Spleen (tissue), 11 donors: Measurements from ENCODE around the gene ERCC1. TPM values are rescaled to one million over a fixed set of nuclear protein-coding genes. Genes with fewer than 3 reads are reported as not detected.

Experiments
- DNase-seq: peaks from one replicate; pipeline ENCODE4 v3.0.0-alpha.2; 2020
- H3K27ac ChIP-seq, 8 donors: fragments of 200-600 bp; sonication (generic) in 7 of 8; 1 replicate in 4 of 8; 2 replicates in 4 of 8; pipeline versions ENCODE4 v1.5.0 to v1.8.0; 2016 to 2021; ENCODE audit warnings: inconsistent platforms in 4 of 8, mild to moderate bottlenecking in 4 of 8, moderate library complexity in 1 of 8
- H3K27me3 ChIP-seq, 7 donors: fragments of 200-600 bp; sonication (generic) in 6 of 7; replicated peaks in 1 of 7; 1 replicate in 4 of 7; 2 replicates in 3 of 7; pipeline versions ENCODE4 v1.5.0 to v1.8.0; 2016 to 2021; ENCODE audit warnings: inconsistent platforms in 3 of 7, mild to moderate bottlenecking in 1 of 7
- H3K36me3 ChIP-seq, 6 donors: fragments of 200-600 bp; sonication (generic) in 5 of 6; 1 replicate in 4 of 6; 2 replicates in 2 of 6; pipeline versions ENCODE4 v1.5.0 to v1.8.0; 2016 to 2021; ENCODE audit warnings: inconsistent platforms in 2 of 6
- H3K4me1 ChIP-seq, 6 donors: fragments of 200-600 bp; sonication (generic) in 5 of 6; 1 replicate in 3 of 6; 2 replicates in 3 of 6; pipeline versions ENCODE4 v1.5.0 to v1.8.0; 2016 to 2021; ENCODE audit warnings: inconsistent platforms in 3 of 6
- H3K4me3 ChIP-seq, 8 donors: fragments of 200-600 bp; sonication (generic) in 7 of 8; 1 replicate in 4 of 8; 2 replicates in 4 of 8; pipeline versions ENCODE4 v1.5.0 to v1.8.0; 2016 to 2021; ENCODE audit warnings: inconsistent platforms in 4 of 8, mild to moderate bottlenecking in 4 of 8, moderate library complexity in 2 of 8
- H3K9me3 ChIP-seq, 8 donors: fragments of 200-600 bp; sonication (generic) in 7 of 8; 1 replicate in 4 of 8; 2 replicates in 4 of 8; pipeline versions ENCODE4 v1.5.0 to v1.8.0; 2016 to 2021; ENCODE audit warnings: inconsistent platforms in 4 of 8
- POLR2A ChIP-seq, 3 donors: fragments of 450-650 bp; IDR thresholded peaks; one replicate each; pipeline ENCODE4 v1.5.1; 2017; ENCODE audit warnings: antibody characterized with exemption in 3 of 3, mild to moderate bottlenecking in 1 of 3
- POLR2AphosphoS5 ChIP-seq, 3 donors: sonication (generic); formaldehyde crosslinking; IDR thresholded peaks; one replicate each; pipeline ENCODE4 v1.5.1; 2017; ENCODE audit warnings: antibody characterized with exemption in 3 of 3
- WGBS, 5 donors: extraction: QIAGEN DNeasy Blood & Tissue Kit in 3 of 5; methylation state at CpG; one replicate each; pipeline versions ENCODE4 v1.1.5 to v1.1.7; 2013 to 2018; 5-methylcytosine and 5-hydroxymethylcytosine counted together
- intact Hi-C: fragments of 100-400 bp; cut with DNase I; formaldehyde crosslinking; loops from one replicate; pipeline ENCODE4 v1.15.0; 2023; ENCODE audit warnings: low total_unique reads
- polyA plus RNA-seq, 3 donors: library from polyadenylated mRNA; stranded (reverse); fragments of 200-250 nt; gene quantifications; one replicate each; pipeline ENCODE4 v1.2.1, GENCODE V29; 2013
- total RNA-seq, 7 donors: library from RNA; depleted of rRNA in 3 of 7; stranded (reverse); fragments of >200 nt in 3 of 7; fragmentation: NEBNext Ultra II Directional in 4 of 7; extraction: Animal tissue kit (Norgen Biotek cat#: 25700) in 4 of 7; gene quantifications; one replicate each; pipeline versions ENCODE4 v1.1.0 to v1.2.1, GENCODE V29; 2016 to 2021
- TF ChIP-seq, protein P1 (sequence below), 11 experiments: fragments of 200-600 bp in 7 of 11; fragments of 450-650 bp in 4 of 11; sonication (generic) in 4 of 11; IDR thresholded peaks in 8 of 11; conservative IDR thresholded peaks in 3 of 11; 1 replicate in 7 of 11; 2 replicates in 4 of 11; pipeline versions ENCODE4 v1.4.0 to v1.8.0; 2016 to 2021; ENCODE audit warnings: antibody characterized with exemption in 11 of 11, inconsistent platforms in 4 of 11, mild to moderate bottlenecking in 1 of 11
- donor health status: healthy with polysubstance abuse.
- donor health status: DM: no; HTN: no; CAD: no; lungs with moderate emphysema.
- donor health status: DM: no; HTN: no; CAD: no.
- donor health status: Bipolar disorder and iron deficiency.
- donor health status: healthy.
- donor health status: DM: no; HTN: no; CAD: no.
- donor health status: DM: yes; HTN: yes; CAD: no.

ERCC1 gene
- total and polyA plus RNA-seq, 10 donors, result 45.3 to 69.4 (median 54.1) TPM

GRCh38 chr19:45471931-45472562 lies 48.3 kb upstream of the ERCC1 start:
- WGBS, 5 donors, result 50 to 55% (median 53%) methylated on average over 7 of the region's 7 CpGs
- H3K4me3 ChIP-seq, result peak overlapping the region in 2 of 8 donors; percentile 21 to 34
- intact Hi-C loops, result no loop called here
- no peak for DNase-seq
- no peaks in the 10 kb centered on the region for H3K9me3 ChIP-seq
- no peaks in the 10 kb centered on the region for H3K36me3 ChIP-seq
- TF ChIP-seq POLR2AphosphoS5 (IDR thresholded peaks at IDR 0.05) (no peak), POLR2A (IDR thresholded peaks at IDR 0.05) (no peak)
- TF ChIP-seq, protein P1, sequence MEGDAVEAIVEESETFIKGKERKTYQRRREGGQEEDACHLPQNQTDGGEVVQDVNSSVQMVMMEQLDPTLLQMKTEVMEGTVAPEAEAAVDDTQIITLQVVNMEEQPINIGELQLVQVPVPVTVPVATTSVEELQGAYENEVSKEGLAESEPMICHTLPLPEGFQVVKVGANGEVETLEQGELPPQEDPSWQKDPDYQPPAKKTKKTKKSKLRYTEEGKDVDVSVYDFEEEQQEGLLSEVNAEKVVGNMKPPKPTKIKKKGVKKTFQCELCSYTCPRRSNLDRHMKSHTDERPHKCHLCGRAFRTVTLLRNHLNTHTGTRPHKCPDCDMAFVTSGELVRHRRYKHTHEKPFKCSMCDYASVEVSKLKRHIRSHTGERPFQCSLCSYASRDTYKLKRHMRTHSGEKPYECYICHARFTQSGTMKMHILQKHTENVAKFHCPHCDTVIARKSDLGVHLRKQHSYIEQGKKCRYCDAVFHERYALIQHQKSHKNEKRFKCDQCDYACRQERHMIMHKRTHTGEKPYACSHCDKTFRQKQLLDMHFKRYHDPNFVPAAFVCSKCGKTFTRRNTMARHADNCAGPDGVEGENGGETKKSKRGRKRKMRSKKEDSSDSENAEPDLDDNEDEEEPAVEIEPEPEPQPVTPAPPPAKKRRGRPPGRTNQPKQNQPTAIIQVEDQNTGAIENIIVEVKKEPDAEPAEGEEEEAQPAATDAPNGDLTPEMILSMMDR (IDR thresholded peaks at IDR 0.05 in 8 of 11, conservative IDR thresholded peaks at IDR 0.05 in 3 of 11), result no peak
- no peak overlapping the region for H3K27ac ChIP-seq
- peaks cover 24 to 81% (median 45%) of the 10 kb centered on the region in 6 donors for H3K4me1 ChIP-seq
- H3K27me3 ChIP-seq, result peaks cover 0 to 48% (median 16%) of the 10 kb centered on the region in 7 donors

- WGBS, 5 donors, result 82 to 90% (median 86%) methylated on average over 16 of the region's 16 CpGs
- Histone ChIP-seq H3K4me1 (peaks cover 24 to 80% (median 47%) of the 10 kb centered on the region in 6 donors), H3K36me3 (no peaks in the 10 kb centered on the region), H3K27me3 (peaks cover 0 to 56% (median 16%) of the 10 kb centered on the region in 7 donors), H3K9me3 (no peaks in the 10 kb centered on the region), H3K4me3 (no peak overlapping the region), H3K27ac (no peak overlapping the region)
- peak; percentile 77 for DNase-seq
- TF ChIP-seq, protein P1 (IDR thresholded peaks at IDR 0.05 in 8 of 11, conservative IDR thresholded peaks at IDR 0.05 in 3 of 11), result no peak
- TF ChIP-seq POLR2A (IDR thresholded peaks at IDR 0.05), result no peak
- no peak for TF ChIP-seq POLR2AphosphoS5 (IDR thresholded peaks at IDR 0.05)
- intact Hi-C loops, result no loop called here
Observed at GRCh38 chr19:45471111-45471930, 47.6 kb upstream of the ERCC1 start.

- Histone ChIP-seq H3K4me1 (peaks cover 24 to 75% (median 47%) of the 10 kb centered on the region in 6 donors), H3K9me3 (no peaks in the 10 kb centered on the region), H3K27ac (peak overlapping the region in 3 of 8 donors; percentile 93 to 98 (median 95)), H3K4me3 (peak overlapping the region in 1 of 8 donors; percentile 81), H3K36me3 (no peaks in the 10 kb centered on the region), H3K27me3 (peaks cover 0 to 62% (median 16%) of the 10 kb centered on the region in 7 donors)
- WGBS, 5 donors, result 90 to 94% (median 92%) methylated on average over 14 to 15 of the region's 15 CpGs
- TF ChIP-seq POLR2AphosphoS5 (IDR thresholded peaks at IDR 0.05) (no peak), POLR2A (IDR thresholded peaks at IDR 0.05) (no peak)
- TF ChIP-seq, protein P1 (IDR thresholded peaks at IDR 0.05 in 8 of 11, conservative IDR thresholded peaks at IDR 0.05 in 3 of 11), result no peak
- intact Hi-C loops, result no loop called here
- no peak for DNase-seq
Observed at GRCh38 chr19:45470762-45471081, 47.0 kb upstream of the ERCC1 start.
